ENCODE measurements around the gene HAUS6. TPM values are rescaled to one million over a fixed set of nuclear protein-coding genes. Genes with fewer than 3 reads are reported as not detected.
A peak's percentile ranks its signal among the peaks of the same experiment; 100 is the strongest.

Gene HAUS6
- total and polyA plus RNA-seq, 2 experiments from 2014 or later = 32.7 to 48.7 TPM

DNA sequence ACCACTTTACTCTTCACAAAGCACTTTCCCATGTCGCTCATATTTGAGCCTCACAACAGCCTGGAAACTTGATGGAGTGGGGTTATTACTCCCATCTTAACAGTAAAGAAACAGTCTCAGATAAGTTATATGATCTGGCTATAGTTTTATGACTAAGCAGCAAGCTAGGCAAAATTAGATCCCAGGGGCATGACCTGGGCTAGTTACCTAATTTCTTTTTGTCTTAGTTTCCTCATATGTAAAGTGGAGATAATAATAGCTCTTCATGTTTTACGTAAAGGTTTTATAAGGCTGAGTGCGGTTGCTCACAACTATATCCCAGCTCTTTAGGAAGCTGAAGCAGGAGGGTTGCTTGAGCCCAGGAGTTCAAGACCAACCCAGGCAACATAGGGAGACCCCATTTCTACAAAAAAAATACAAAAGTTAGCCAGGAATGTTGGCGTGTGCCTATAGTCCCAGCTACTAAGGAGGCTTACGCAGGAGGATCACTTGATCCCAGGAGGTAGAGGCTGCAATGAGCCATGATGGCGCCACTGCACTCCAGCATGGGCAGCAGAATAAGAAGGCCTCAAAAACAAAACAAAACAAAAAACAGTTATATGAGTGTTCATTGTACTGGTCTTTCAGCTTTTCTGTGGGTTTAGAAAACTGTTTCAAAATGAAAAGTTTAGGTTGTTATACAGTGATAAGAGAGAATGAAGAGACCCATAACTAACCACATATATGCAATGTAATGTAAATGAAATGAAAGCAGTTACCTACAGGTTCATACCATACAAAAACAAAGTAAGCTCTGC is 31.0 kb upstream of the HAUS6 start (continued):
- TF ChIP-seq, protein P1, sequence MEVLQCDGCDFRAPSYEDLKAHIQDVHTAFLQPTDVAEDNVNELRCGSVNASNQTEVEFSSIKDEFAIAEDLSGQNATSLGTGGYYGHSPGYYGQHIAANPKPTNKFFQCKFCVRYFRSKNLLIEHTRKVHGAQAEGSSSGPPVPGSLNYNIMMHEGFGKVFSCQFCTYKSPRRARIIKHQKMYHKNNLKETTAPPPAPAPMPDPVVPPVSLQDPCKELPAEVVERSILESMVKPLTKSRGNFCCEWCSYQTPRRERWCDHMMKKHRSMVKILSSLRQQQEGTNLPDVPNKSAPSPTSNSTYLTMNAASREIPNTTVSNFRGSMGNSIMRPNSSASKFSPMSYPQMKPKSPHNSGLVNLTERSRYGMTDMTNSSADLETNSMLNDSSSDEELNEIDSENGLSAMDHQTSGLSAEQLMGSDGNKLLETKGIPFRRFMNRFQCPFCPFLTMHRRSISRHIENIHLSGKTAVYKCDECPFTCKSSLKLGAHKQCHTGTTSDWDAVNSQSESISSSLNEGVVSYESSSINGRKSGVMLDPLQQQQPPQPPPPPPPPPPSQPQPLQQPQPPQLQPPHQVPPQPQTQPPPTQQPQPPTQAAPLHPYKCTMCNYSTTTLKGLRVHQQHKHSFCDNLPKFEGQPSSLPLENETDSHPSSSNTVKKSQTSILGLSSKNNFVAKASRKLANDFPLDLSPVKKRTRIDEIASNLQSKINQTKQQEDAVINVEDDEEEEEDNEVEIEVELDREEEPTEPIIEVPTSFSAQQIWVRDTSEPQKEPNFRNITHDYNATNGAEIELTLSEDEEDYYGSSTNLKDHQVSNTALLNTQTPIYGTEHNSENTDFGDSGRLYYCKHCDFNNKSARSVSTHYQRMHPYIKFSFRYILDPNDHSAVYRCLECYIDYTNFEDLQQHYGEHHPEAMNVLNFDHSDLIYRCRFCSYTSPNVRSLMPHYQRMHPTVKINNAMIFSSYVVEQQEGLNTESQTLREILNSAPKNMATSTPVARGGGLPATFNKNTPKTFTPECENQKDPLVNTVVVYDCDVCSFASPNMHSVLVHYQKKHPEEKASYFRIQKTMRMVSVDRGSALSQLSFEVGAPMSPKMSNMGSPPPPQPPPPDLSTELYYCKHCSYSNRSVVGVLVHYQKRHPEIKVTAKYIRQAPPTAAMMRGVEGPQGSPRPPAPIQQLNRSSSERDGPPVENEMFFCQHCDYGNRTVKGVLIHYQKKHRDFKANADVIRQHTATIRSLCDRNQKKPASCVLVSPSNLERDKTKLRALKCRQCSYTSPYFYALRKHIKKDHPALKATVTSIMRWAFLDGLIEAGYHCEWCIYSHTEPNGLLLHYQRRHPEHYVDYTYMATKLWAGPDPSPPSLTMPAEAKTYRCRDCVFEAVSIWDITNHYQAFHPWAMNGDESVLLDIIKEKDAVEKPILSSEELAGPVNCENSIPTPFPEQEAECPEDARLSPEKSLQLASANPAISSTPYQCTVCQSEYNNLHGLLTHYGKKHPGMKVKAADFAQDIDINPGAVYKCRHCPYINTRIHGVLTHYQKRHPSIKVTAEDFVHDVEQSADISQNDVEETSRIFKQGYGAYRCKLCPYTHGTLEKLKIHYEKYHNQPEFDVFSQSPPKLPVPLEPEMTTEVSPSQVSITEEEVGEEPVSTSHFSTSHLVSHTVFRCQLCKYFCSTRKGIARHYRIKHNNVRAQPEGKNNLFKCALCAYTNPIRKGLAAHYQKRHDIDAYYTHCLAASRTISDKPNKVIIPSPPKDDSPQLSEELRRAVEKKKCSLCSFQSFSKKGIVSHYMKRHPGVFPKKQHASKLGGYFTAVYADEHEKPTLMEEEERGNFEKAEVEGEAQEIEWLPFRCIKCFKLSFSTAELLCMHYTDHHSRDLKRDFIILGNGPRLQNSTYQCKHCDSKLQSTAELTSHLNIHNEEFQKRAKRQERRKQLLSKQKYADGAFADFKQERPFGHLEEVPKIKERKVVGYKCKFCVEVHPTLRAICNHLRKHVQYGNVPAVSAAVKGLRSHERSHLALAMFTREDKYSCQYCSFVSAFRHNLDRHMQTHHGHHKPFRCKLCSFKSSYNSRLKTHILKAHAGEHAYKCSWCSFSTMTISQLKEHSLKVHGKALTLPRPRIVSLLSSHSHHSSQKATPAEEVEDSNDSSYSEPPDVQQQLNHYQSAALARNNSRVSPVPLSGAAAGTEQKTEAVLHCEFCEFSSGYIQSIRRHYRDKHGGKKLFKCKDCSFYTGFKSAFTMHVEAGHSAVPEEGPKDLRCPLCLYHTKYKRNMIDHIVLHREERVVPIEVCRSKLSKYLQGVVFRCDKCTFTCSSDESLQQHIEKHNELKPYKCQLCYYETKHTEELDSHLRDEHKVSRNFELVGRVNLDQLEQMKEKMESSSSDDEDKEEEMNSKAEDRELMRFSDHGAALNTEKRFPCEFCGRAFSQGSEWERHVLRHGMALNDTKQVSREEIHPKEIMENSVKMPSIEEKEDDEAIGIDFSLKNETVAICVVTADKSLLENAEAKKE (CRISPR knock-in tag; IDR thresholded peaks at IDR 0.05) = no peak
- TF ChIP-seq CREB1 (CRISPR knock-in tag; IDR thresholded peaks at IDR 0.05; ENCODE audit: low read depth) (no peak), EZH2phosphoT487 (IDR thresholded peaks at IDR 0.05; ENCODE audit: unreplicated experiment) (no peak)

GRCh38 chr9:19130436-19130835 is 27.7 kb upstream of the HAUS6 start:
- H3K9me3 Mint-ChIP-seq = no peaks in the 10 kb centered on the region
- Histone ChIP-seq H2AFZ (peak overlapping the region; percentile 68; the same call in 1 of the 2 replicates), H3K27ac (ENCODE audit: low read depth) (no peak overlapping the region), H3K79me2 (replicated peaks; ENCODE audit: insufficient read depth) (no peaks in the 10 kb centered on the region), H3K27me3 (ENCODE audit: insufficient read depth) (peaks cover 55% of the 10 kb centered on the region), H3K4me3 (peak overlapping the region; percentile 87), H3F3A (replicated peaks; ENCODE audit: low read depth) (peaks cover 18% of the 10 kb centered on the region), H4K20me1 (replicated peaks; ENCODE audit: insufficient read depth) (no peaks in the 10 kb centered on the region), H3K36me3 (ENCODE audit: insufficient read depth) (no peaks in the 10 kb centered on the region), H3K4me1 (ENCODE audit: insufficient read depth) (peaks cover 24% of the 10 kb centered on the region), H3K4me2 (peak overlapping the region; percentile 93), H3K9me2 (ENCODE audit: insufficient read depth) (no peaks in the 10 kb centered on the region)
- peaks cover 10% of the 10 kb centered on the region; the same call in 2 of the 3 replicates for H3K36me3 Mint-ChIP-seq (ENCODE audit: low read depth)
- DNase-seq (ENCODE audit: low spot score) (peak; percentile 46), ATAC-seq (peak; percentile 8)
- TF ChIP-seq STAT1 (IDR thresholded peaks at IDR 0.05; ENCODE audit: unreplicated experiment) = no peak
- TF ChIP-seq ZNF331 (CRISPR knock-in tag; IDR thresholded peaks at IDR 0.05; ENCODE audit: low read depth) = no peak
- H3K4me1 Mint-ChIP-seq = peaks cover 41% of the 10 kb centered on the region
- H3K27me3 Mint-ChIP-seq (ENCODE audit: insufficient read depth, low read depth, poor library complexity) = peaks cover 20% of the 10 kb centered on the region
- peak overlapping the region; percentile 87 for H3K4me3 Mint-ChIP-seq
- no peak overlapping the region for H3K27ac Mint-ChIP-seq

Measured in GM23338 (cell line).